ENCODE data around the gene CD151.

Gene CD151

DNA sequence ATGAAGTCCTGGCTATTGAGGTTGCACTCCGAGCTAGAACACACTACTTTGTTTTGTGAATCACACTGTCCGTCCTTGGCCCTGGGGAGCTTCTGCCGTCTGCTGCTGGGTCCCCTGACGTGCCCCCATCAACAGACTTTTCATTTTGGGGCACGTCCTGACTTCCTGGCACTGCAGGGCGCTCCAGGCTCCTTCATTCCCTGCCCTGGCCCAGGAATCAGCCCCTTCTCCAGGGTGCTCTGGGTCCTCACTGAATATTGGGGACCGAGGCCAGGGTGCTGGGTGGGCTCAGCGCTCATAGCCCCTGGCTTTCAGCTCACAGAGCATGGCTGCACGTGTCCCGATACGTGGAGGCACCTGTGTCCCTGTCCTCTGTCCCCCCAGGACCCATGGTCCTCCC is 32.1 kb downstream of the CD151 start:
- DNase-seq (ENCODE audit: low spot score): no peak
- no peak overlapping the region for H3K27ac Mint-ChIP-seq
- no peaks in the 10 kb centered on the region for H3K27me3 Mint-ChIP-seq (ENCODE audit: low read depth)
- no peaks in the 10 kb centered on the region for H3K9me3 Mint-ChIP-seq
- no peaks in the 10 kb centered on the region for H3K4me1 Mint-ChIP-seq (ENCODE audit: low read depth)
- H3K4me3 Mint-ChIP-seq: no peak overlapping the region
- H3K36me3 Mint-ChIP-seq (ENCODE audit: low read depth): no peaks in the 10 kb centered on the region

DNA sequence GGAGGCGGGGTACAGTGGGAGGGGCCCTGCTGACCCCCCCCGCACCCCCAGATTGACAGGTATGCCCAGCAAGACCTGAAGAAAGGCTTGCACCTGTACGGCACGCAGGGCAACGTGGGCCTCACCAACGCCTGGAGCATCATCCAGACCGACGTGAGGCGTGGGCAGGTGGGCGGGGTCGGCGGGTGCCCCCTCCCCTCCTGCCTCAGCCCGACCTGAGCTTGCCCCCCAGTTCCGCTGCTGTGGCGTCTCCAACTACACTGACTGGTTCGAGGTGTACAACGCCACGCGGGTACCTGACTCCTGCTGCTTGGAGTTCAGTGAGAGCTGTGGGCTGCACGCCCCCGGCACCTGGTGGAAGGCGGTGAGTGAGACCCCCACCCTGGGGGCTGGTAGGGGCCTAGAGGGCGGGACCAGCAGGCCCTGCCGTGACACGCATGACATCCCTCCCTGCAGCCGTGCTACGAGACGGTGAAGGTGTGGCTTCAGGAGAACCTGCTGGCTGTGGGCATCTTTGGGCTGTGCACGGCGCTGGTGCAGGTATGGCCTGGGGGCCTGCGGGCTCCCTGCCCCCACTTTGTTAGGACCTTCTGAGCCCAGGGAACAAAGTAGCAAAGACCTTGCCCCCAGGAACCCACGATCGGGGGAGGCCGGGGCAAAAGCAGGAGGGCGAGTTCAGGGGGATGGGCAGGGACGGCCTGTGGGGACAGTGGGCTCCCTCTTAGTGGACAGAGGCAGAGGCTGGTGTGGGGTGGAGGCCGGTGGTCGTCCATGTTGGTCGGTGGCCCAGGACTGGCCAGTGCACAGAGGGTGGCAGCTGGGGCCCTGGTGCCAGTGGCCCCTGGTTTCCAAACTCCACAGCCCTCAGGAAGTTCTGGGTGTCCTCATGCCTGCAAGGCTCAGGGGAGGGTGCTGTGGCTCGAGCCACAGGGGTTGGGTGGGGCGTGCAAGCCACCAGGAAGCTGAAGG is 33.0 kb downstream of the CD151 start:
- no peaks in the 10 kb centered on the region for H3K4me1 Mint-ChIP-seq (ENCODE audit: low read depth)
- H3K9me3 Mint-ChIP-seq: no peaks in the 10 kb centered on the region

DNA sequence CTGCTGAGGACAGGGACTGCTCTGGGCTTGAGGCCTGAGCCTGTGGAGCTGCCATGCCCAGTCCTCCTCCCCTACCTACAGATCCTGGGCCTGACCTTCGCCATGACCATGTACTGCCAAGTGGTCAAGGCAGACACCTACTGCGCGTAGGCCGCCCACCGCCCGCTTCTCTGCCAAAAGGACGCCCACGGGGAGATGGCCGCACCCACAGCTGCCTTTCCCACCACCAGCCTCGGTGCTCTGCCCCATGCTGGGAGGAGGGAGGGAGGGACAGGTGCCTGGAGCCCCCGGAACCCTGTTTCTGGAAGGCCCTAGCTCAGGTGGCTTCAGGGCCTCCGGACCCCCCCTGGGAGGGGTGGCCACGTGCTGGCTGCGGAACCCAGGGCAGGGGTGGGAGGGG is 33.7 kb downstream of the CD151 start:
- Mint-ChIP-seq H3K4me1 (ENCODE audit: low read depth) (no peaks in the 10 kb centered on the region), H3K4me3 (no peak overlapping the region), H3K36me3 (ENCODE audit: low read depth) (no peaks in the 10 kb centered on the region), H3K27ac (no peak overlapping the region), H3K27me3 (ENCODE audit: low read depth) (no peaks in the 10 kb centered on the region), H3K9me3 (no peaks in the 10 kb centered on the region)
- DNase-seq (ENCODE audit: low spot score): no peak

More for the DNA sequence above, 33.0 kb downstream of the CD151 start:
- no peak for DNase-seq (ENCODE audit: low spot score)
- Mint-ChIP-seq H3K4me3 (no peak overlapping the region), H3K36me3 (ENCODE audit: low read depth) (no peaks in the 10 kb centered on the region), H3K27ac (no peak overlapping the region), H3K27me3 (ENCODE audit: low read depth) (no peaks in the 10 kb centered on the region)

- no peak for DNase-seq (ENCODE audit: low spot score)
- H3K4me3 Mint-ChIP-seq: no peak overlapping the region
- H3K36me3 Mint-ChIP-seq (ENCODE audit: low read depth): no peaks in the 10 kb centered on the region
- no peak overlapping the region for H3K27ac Mint-ChIP-seq
- H3K27me3 Mint-ChIP-seq (ENCODE audit: low read depth): no peaks in the 10 kb centered on the region
- no peaks in the 10 kb centered on the region for H3K9me3 Mint-ChIP-seq
- H3K4me1 Mint-ChIP-seq (ENCODE audit: low read depth): no peaks in the 10 kb centered on the region
Observed at GRCh38 chr11:867856-868358, 35.2 kb downstream of the CD151 start.

DNA sequence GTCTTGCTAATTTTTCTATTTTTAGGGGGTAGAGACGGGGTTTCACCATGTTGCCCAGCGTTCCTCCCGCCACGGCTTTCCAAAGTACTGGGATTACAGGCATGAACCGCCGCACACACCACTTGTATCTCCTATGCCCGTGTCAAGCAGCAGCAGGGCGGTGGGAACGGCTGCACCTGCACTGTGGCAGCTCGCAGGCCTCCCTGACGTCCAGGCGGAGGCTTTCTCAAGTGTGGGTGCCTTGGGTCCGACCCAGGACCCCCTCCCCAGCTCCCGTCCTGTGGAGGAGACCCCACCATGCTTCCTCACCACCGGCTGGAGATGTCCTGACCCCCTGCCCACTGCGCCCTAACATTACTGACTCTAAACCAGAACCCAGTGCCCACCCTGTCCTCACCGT is 35.6 kb downstream of the CD151 start:
- no peaks in the 10 kb centered on the region for H3K9me3 Mint-ChIP-seq
- H3K36me3 Mint-ChIP-seq (ENCODE audit: low read depth): no peaks in the 10 kb centered on the region
- no peak overlapping the region for H3K27ac Mint-ChIP-seq

GRCh38 chr11:868802-869201 is 36.0 kb downstream of the CD151 start:
- no peak overlapping the region for H3K27ac Mint-ChIP-seq
- no peaks in the 10 kb centered on the region for H3K27me3 Mint-ChIP-seq (ENCODE audit: low read depth)

More for the DNA sequence above, 35.6 kb downstream of the CD151 start:
- no peak for DNase-seq (ENCODE audit: low spot score)
- Mint-ChIP-seq H3K4me1 (ENCODE audit: low read depth) (no peaks in the 10 kb centered on the region), H3K27me3 (ENCODE audit: low read depth) (no peaks in the 10 kb centered on the region), H3K4me3 (no peak overlapping the region)

GRCh38 chr11:869399-870126 is 36.8 kb downstream of the CD151 start:
- Mint-ChIP-seq H3K4me3 (no peak overlapping the region), H3K27ac (no peak overlapping the region), H3K9me3 (no peaks in the 10 kb centered on the region), H3K4me1 (ENCODE audit: low read depth) (no peaks in the 10 kb centered on the region), H3K27me3 (ENCODE audit: low read depth) (no peaks in the 10 kb centered on the region), H3K36me3 (ENCODE audit: low read depth) (no peaks in the 10 kb centered on the region)
- no peak for DNase-seq (ENCODE audit: low spot score)

More at GRCh38 chr11:868802-869201, 36.0 kb downstream of the CD151 start:
- no peaks in the 10 kb centered on the region for H3K4me1 Mint-ChIP-seq (ENCODE audit: low read depth)
- H3K36me3 Mint-ChIP-seq (ENCODE audit: low read depth): no peaks in the 10 kb centered on the region
- H3K4me3 Mint-ChIP-seq: no peak overlapping the region
- no peak for DNase-seq (ENCODE audit: low spot score)
- no peaks in the 10 kb centered on the region for H3K9me3 Mint-ChIP-seq

GRCh38 chr11:870127-870413 is 37.3 kb downstream of the CD151 start:
- Mint-ChIP-seq H3K9me3 (no peaks in the 10 kb centered on the region), H3K4me1 (ENCODE audit: low read depth) (no peaks in the 10 kb centered on the region), H3K4me3 (no peak overlapping the region), H3K27me3 (ENCODE audit: low read depth) (no peaks in the 10 kb centered on the region), H3K36me3 (ENCODE audit: low read depth) (no peaks in the 10 kb centered on the region), H3K27ac (no peak overlapping the region)
- no peak for DNase-seq (ENCODE audit: low spot score)

DNA sequence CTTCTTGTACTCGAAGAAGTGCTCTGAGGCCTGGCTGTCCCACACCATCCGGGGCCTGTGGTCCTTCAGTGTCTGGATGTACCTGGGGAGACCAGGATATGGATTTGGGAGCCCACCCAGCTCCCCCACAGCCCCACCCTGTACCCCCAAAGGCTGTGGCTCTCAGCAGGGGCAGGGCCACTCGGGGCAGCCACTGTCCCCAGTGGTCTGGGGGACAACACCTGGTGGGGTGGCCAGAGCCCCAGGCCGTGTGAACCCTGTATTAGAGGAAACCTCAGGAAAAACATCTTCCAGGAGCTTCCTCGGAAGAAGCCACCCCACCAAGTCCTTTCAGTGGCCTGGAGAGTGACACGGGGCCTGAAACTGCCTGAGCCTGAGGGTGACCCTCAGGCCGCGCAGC is 37.7 kb downstream of the CD151 start:
- H3K4me1 Mint-ChIP-seq (ENCODE audit: low read depth): no peaks in the 10 kb centered on the region
- H3K36me3 Mint-ChIP-seq (ENCODE audit: low read depth): no peaks in the 10 kb centered on the region
- DNase-seq (ENCODE audit: low spot score): no peak
- H3K27me3 Mint-ChIP-seq (ENCODE audit: low read depth): no peaks in the 10 kb centered on the region
- H3K27ac Mint-ChIP-seq: no peak overlapping the region
- no peaks in the 10 kb centered on the region for H3K9me3 Mint-ChIP-seq
- no peak overlapping the region for H3K4me3 Mint-ChIP-seq

DNA sequence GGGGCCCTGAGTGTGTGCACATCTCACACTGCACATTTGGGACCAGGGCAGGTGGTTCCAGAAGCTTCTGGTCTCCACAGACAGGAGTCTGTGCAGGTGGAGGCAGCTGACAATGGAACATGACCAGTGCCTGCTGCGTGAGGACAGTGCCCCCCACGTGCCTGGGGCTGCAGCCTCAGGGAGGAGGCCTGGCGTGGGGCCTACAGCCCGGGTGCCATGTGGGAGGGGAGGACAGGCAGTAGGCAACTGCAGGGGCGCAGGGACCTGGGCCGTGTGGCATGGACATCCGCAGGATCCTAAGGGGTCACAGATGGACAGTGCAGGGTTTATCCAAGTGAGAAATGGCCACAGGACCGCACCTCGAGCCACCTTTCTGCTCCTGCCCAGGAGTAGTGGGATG is 38.7 kb downstream of the CD151 start:
- Mint-ChIP-seq H3K9me3 (no peaks in the 10 kb centered on the region), H3K4me1 (ENCODE audit: low read depth) (no peaks in the 10 kb centered on the region), H3K27ac (no peak overlapping the region), H3K4me3 (no peak overlapping the region), H3K27me3 (ENCODE audit: low read depth) (no peaks in the 10 kb centered on the region), H3K36me3 (ENCODE audit: low read depth) (no peaks in the 10 kb centered on the region)
- no peak for DNase-seq (ENCODE audit: low spot score)

- Mint-ChIP-seq H3K36me3 (ENCODE audit: low read depth) (no peaks in the 10 kb centered on the region), H3K4me1 (ENCODE audit: low read depth) (no peaks in the 10 kb centered on the region), H3K27ac (no peak overlapping the region), H3K27me3 (ENCODE audit: low read depth) (no peaks in the 10 kb centered on the region), H3K9me3 (no peaks in the 10 kb centered on the region), H3K4me3 (no peak overlapping the region)
- DNase-seq (ENCODE audit: low spot score): no peak
Observed at GRCh38 chr11:872799-873198, 40.0 kb downstream of the CD151 start.

DNA sequence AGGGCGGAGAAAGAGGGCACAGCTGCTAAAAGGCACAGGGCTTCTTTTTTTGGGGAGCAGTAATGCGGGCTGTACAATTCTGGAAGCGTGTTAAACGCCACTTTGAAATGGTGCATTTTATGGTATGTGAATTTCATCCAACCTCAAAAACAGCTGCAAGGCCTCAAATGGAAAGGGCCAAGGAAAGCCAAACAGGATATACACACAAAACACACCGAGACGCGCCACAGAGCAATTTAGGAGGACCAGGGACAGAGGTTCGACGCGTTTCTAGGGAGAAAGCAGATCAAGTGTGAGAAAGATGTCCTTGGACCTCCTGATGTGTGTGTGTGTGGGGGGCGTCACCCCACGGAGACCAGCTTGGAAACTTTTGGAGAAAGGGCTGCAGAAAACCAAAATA is 41.0 kb downstream of the CD151 start:
- Mint-ChIP-seq H3K36me3 (ENCODE audit: low read depth) (no peaks in the 10 kb centered on the region), H3K27ac (no peak overlapping the region)

GRCh38 chr11:875203-875602 is 42.5 kb downstream of the CD151 start:
- no peaks in the 10 kb centered on the region for H3K9me3 Mint-ChIP-seq
- H3K36me3 Mint-ChIP-seq (ENCODE audit: low read depth): peaks cover 3% of the 10 kb centered on the region
- H3K4me1 Mint-ChIP-seq (ENCODE audit: low read depth): no peaks in the 10 kb centered on the region
- no peak overlapping the region for H3K27ac Mint-ChIP-seq
- H3K27me3 Mint-ChIP-seq (ENCODE audit: low read depth): no peaks in the 10 kb centered on the region
- no peak for DNase-seq (ENCODE audit: low spot score)
- no peak overlapping the region for H3K4me3 Mint-ChIP-seq

More for the DNA sequence above, 41.0 kb downstream of the CD151 start:
- Mint-ChIP-seq H3K9me3 (no peaks in the 10 kb centered on the region), H3K4me1 (ENCODE audit: low read depth) (no peaks in the 10 kb centered on the region), H3K27me3 (ENCODE audit: low read depth) (no peaks in the 10 kb centered on the region), H3K4me3 (no peak overlapping the region)
- no peak for DNase-seq (ENCODE audit: low spot score)

DNA sequence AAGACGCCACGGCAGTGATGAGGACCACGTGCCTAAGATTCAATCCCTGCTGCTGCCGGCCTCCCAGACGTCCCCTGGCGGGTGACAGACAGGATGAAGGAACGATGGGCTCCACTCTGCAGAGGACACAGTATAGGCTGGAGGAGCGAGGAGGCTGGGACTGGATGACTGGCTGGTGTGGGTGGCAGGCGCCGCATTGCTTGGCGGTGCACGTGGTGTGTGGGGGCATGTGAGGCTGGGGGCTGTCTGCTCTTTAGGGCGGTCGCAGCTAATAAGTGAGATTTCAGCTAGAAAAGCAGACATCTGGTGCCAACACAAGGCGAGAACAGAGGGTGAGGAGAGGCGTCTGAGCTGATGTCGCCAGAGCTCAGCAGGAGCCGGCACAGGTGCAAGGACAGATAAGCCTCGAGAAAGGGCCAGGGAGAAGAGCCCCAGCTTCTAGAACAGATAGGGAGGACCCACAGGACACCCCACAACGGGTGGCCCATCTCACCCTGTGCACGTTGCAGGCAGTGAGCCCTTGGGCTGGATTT is 43.1 kb downstream of the CD151 start:
- Mint-ChIP-seq H3K4me3 (no peak overlapping the region), H3K4me1 (ENCODE audit: low read depth) (no peaks in the 10 kb centered on the region), H3K9me3 (no peaks in the 10 kb centered on the region), H3K27ac (no peak overlapping the region), H3K27me3 (ENCODE audit: low read depth) (no peaks in the 10 kb centered on the region), H3K36me3 (ENCODE audit: low read depth) (peaks cover 3% of the 10 kb centered on the region)
- DNase-seq (ENCODE audit: low spot score): no peak
